SH-SY5Y (cell line): Measurements from ENCODE around the gene TUBD1.

Experiments
- GATA2 ChIP-seq: IDR thresholded peaks from 2 replicates; pipeline ENCODE4 v1.6.1; 2011; ENCODE audit warnings: mild to moderate bottlenecking, low read depth, low read length
- GATA3 ChIP-seq: IDR thresholded peaks from 2 replicates; pipeline ENCODE4 v1.6.1; 2011; ENCODE audit warnings: low read depth, mild to moderate bottlenecking, low read length, moderate library complexity

- TF ChIP-seq GATA2 (no peak), GATA3 (no peak)
Observed at GRCh38 chr17:59846394-59847165, 46.2 kb downstream of the TUBD1 start.
